K562 treated with DMSO at 1 percent for 4 hours (cell line): ENCODE measurements around the gene GPR34. TPM values are rescaled to one million over a fixed set of nuclear protein-coding genes. Genes with fewer than 3 reads are reported as not detected.

Source experiments
- total RNA-seq: library from RNA; unstranded; fragments of 300-600 nt; gene quantifications from 2 replicates; pipeline ENCODE4 v1.2.3, GENCODE V29; 2022; ENCODE audit not compliant: insufficient read depth

Gene GPR34, protein sequence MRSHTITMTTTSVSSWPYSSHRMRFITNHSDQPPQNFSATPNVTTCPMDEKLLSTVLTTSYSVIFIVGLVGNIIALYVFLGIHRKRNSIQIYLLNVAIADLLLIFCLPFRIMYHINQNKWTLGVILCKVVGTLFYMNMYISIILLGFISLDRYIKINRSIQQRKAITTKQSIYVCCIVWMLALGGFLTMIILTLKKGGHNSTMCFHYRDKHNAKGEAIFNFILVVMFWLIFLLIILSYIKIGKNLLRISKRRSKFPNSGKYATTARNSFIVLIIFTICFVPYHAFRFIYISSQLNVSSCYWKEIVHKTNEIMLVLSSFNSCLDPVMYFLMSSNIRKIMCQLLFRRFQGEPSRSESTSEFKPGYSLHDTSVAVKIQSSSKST
- total RNA-seq = not detected in 2 replicates

DNA sequence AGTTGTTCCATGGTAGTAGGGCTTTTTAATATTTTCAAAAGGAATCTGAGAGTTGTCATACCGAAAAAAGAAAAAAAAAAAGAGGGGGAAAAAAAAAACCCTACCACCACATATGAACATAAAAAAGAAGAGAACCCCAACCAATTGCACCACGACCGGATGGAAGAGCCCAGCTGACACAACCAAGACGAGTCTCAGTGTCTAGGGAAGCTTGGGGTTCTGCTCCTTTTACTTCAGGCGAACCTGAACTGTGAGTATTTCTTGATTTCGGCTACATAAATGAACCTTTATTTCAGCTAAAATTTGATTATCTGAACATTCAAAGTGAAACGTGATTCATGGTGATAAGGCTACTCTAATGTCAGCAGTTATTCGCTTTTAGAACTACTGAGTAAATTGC lies at the start of gene GPR34:
GPR34 (plus strand) TSS at position 139 of the 400 bp plus-strand sequence. CDS start 6,661 bp downstream, outside the sequence.

DNA sequence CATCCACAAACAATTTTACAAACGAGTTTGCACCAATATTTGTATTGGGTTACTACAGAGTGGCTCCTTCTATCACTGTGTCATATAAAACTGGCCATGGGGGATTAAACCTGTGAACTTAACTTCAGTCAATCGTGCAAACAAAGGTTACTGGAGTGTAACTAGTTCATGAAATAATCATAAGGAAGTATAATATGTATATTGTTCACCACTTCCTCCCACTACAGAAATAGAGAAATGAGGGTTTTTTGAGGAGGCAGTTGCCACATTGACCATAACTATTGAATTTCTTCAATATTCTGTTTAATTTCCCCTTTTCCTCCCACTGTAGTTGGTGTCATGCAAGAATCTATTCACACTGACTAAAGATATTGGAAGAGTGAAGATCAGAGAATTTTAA lies 35.1 kb downstream of the GPR34 start, which contains the start of gene GPR82:
GPR82 (plus strand) TSS at position 356 of the 400 bp plus-strand sequence. CDS start 2,846 bp downstream, outside the sequence.

Other genes starting within 250 kb of the GPR34 start
- not detected in 2 replicates for gene NYX, start 241.6 kb upstream of the GPR34 start, total RNA-seq
- not detected in 2 replicates for gene GPR82, start 35.2 kb downstream of the GPR34 start, total RNA-seq
- gene CASK, start 234.6 kb downstream of the GPR34 start, total RNA-seq = 2.9 and 7.2 TPM in 2 replicates